K562 (cell line): Measurements from ENCODE around the gene RANBP3. TPM values are rescaled to one million over a fixed set of nuclear protein-coding genes. Genes with fewer than 3 reads are reported as not detected.

Source experiments
- ATAC-seq: fragments of 200-7000 bp; cut with Tn5 transposase; 3 replicates; pipeline ENCODE4 v1.9.1; 2020; ENCODE audit warnings: moderate library complexity
- BruUV-seq: library from RNA; stranded (reverse); fragments of 400-500 nt; replicated peaks from 2 replicates; lab custom pipeline; 2021; lab: Mats Ljungman, UMichigan
- CTCF ChIA-PET: fragments of 300-600 bp; formaldehyde crosslinking; extraction: SDS; loops from one replicate; lab custom pipeline; 2021; ENCODE audit warnings: low intra/inter-chr PET ratio; lab: Yijun Ruan, JAX
- POLR2A ChIA-PET: fragments of 300-600, 350-650 bp; sonication (Branson Sonifier 250); formaldehyde crosslinking; extraction: SDS; loops from one replicate; lab custom pipeline; 2021; ENCODE audit warnings: antibody characterized with exemption, inconsistent platforms; lab: Yijun Ruan, JAX
- DNase-seq, 4 experiments: peaks; one replicate each; pipeline versions ENCODE4 v3.0.0 to v3.0.0-alpha.2; 2011 to 2018; ENCODE audit warnings: low spot score in 3 of 4, mixed read lengths in 3 of 4; ENCODE audit errors: extremely low read depth in 1 of 4
- FAIRE-seq: peaks from 2 replicates; lab custom pipeline; 2011; peaks lifted over from hg19 to GRCh38; lab: Jason Lieb, UNC
- H2AFZ ChIP-seq: 2 replicates; pipeline ENCODE4 v1.6.0; 2011; ENCODE audit warnings: low read depth, low read length, control low read depth, inconsistent platforms
- H3K27ac ChIP-seq: fragments of 200-600 bp; 3 replicates; pipeline ENCODE4 v1.8.0; 2011; ENCODE audit warnings: low read depth, mild to moderate bottlenecking, control low read depth, inconsistent platforms, low read length, moderate library complexity, mixed read lengths; ENCODE audit errors: extremely low read depth
- H3K27me3 ChIP-seq, 2 experiments: fragments of 300-600 bp in 1 of 2; 2 replicates in 1 of 2; 3 replicates in 1 of 2; pipeline versions ENCODE4 v1.6.0 to v1.8.0; 2011; ENCODE audit warnings: inconsistent platforms in 2 of 2, low read length in 2 of 2, mild to moderate bottlenecking in 1 of 2, mixed read lengths in 1 of 2, moderate library complexity in 1 of 2; ENCODE audit not compliant: control insufficient read depth in 2 of 2, insufficient read depth in 2 of 2
- H3K36me3 ChIP-seq: fragments of 300-600 bp; 3 replicates; pipeline ENCODE4 v1.8.0; 2011; ENCODE audit warnings: mild to moderate bottlenecking, low read length, inconsistent platforms; ENCODE audit not compliant: control insufficient read depth, insufficient read depth
- H3K4me1 ChIP-seq, 2 experiments: fragments of 200-600 bp in 1 of 2; replicated peaks in 1 of 2; 2 replicates in 1 of 2; 3 replicates in 1 of 2; pipeline versions ENCODE4 v1.5.1 to v1.8.0; 2011; ENCODE audit warnings: inconsistent platforms in 2 of 2, low read length in 2 of 2, mild to moderate bottlenecking in 1 of 2, mixed read lengths in 1 of 2, moderate library complexity in 1 of 2; ENCODE audit not compliant: control insufficient read depth in 2 of 2, insufficient read depth in 2 of 2
- H3K4me2 ChIP-seq: 2 replicates; pipeline ENCODE4 v1.6.1; 2011; ENCODE audit warnings: low read length, control low read depth, inconsistent platforms, mixed read lengths; ENCODE audit not compliant: insufficient read depth
- H3K4me3 ChIP-seq: fragments of 200-600 bp; sonication (generic), shearing (Covaris generic); 2 replicates; pipeline ENCODE4 v1.5.1; 2016; ENCODE audit warnings: control low read depth, inconsistent platforms
- H3K79me2 ChIP-seq: fragments of 200-600 bp; 3 replicates; pipeline ENCODE4 v1.8.0; 2011; ENCODE audit warnings: low read length, inconsistent platforms; ENCODE audit not compliant: control insufficient read depth, insufficient read depth
- H3K9ac ChIP-seq, 2 experiments: 2 replicates each; pipeline versions ENCODE4 v1.6.0 to v1.6.1; 2011; ENCODE audit warnings: low read depth in 2 of 2, low read length in 2 of 2, control low read depth in 1 of 2, inconsistent platforms in 1 of 2, mild to moderate bottlenecking in 1 of 2, mixed read lengths in 1 of 2; ENCODE audit not compliant: insufficient read depth in 1 of 2
- H3K9me1 ChIP-seq: one replicate; pipeline ENCODE4 v1.6.0; 2011; ENCODE audit warnings: inconsistent platforms, mild to moderate bottlenecking, low read length, moderate library complexity; ENCODE audit not compliant: control insufficient read depth, insufficient read depth
- H3K9me3 ChIP-seq: replicated peaks from 2 replicates; pipeline ENCODE4 v1.5.1; 2011; ENCODE audit warnings: low read depth, low read length, inconsistent platforms; ENCODE audit not compliant: control insufficient read depth, insufficient read depth
- H4K20me1 ChIP-seq: replicated peaks from 2 replicates; pipeline ENCODE4 v1.6.1; 2011; ENCODE audit warnings: low read length, inconsistent platforms, mixed read lengths; ENCODE audit not compliant: control insufficient read depth, insufficient read depth
- CBFB ChIP-seq: sonication (generic); formaldehyde crosslinking; IDR thresholded peaks from 2 replicates; pipeline ENCODE4 v1.4.0; 2020; ENCODE audit warnings: mild to moderate bottlenecking, missing genetic modification reagents
- CREBBP ChIP-seq: IDR thresholded peaks from one replicate; pipeline ENCODE4 v1.6.1; 2012; ENCODE audit warnings: low read depth, mild to moderate bottlenecking, control low read depth, inconsistent platforms, low read length
- EP400 ChIP-seq: fragments of 450-650 bp; IDR thresholded peaks from 2 replicates; pipeline ENCODE4 v1.6.1; 2017; ENCODE audit warnings: antibody characterized with exemption, mild to moderate bottlenecking, moderate library complexity
- ETS1 ChIP-seq: conservative IDR thresholded peaks from 2 replicates; pipeline ENCODE4 v1.6.1; 2011; ENCODE audit warnings: low read depth, mild to moderate bottlenecking, low read length; ENCODE audit not compliant: control insufficient read depth
- PCBP1 ChIP-seq: fragments of 200-400 bp; formaldehyde crosslinking; IDR thresholded peaks from 2 replicates; pipeline ENCODE4 v1.6.1; 2018; ENCODE audit warnings: mild to moderate bottlenecking, low read depth, low read length; ENCODE audit not compliant: poor library complexity, severe bottlenecking
- POLR2G ChIP-seq: fragments of 200-400 bp; formaldehyde crosslinking; IDR thresholded peaks from 2 replicates; pipeline ENCODE4 v1.6.1; 2017; ENCODE audit warnings: low read depth, mild to moderate bottlenecking, antibody characterized with exemption, low read length, moderate library complexity
- RBM15 ChIP-seq: fragments of 200-400 bp; formaldehyde crosslinking; IDR thresholded peaks from 2 replicates; pipeline ENCODE4 v1.6.1; 2018; ENCODE audit warnings: mild to moderate bottlenecking, low read length, moderate library complexity; ENCODE audit not compliant: insufficient read depth
- SLC30A9 ChIP-seq: fragments of 250-450 bp; sonication (Bioruptor Pico); IDR thresholded peaks from 2 replicates; pipeline ENCODE4 v1.8.0; 2022; ENCODE audit warnings: mild to moderate bottlenecking, moderate library complexity
- SMAD4 ChIP-seq: fragments of 250-450 bp; sonication (Bioruptor Pico); conservative IDR thresholded peaks from 2 replicates; pipeline ENCODE4 v1.8.0; 2021; ENCODE audit warnings: inconsistent platforms, mild to moderate bottlenecking, moderate library complexity
- ZNF280A ChIP-seq: fragments of 450-650 bp; IDR thresholded peaks from 2 replicates; pipeline ENCODE4 v1.6.1; 2018; ENCODE audit warnings: mild to moderate bottlenecking, low read depth; ENCODE audit not compliant: partially characterized antibody
- WGBS: fragments of 100-300 bp; shearing (Covaris generic); methylation state at CpG from one replicate; pipeline ENCODE4 v1.1.6; 2016; ENCODE audit warnings: low coverage, mixed read lengths; ENCODE audit not compliant: insufficient coverage; ENCODE audit errors: missing lambda C conversion rate; 5-methylcytosine and 5-hydroxymethylcytosine counted together
- in situ Hi-C: fragments of 300-500 bp; cut with MboI; formaldehyde crosslinking; loops from 4 replicates; pipeline ENCODE4 v1.15.0; 2018; ENCODE audit warnings: inconsistent platforms, mixed read lengths
- intact Hi-C: fragments of 100-400 bp; cut with micrococcal nuclease; formaldehyde crosslinking; loops from 2 replicates; pipeline ENCODE4 v1.14.2; 2022
- polyA plus RNA-seq, 8 experiments: library from polyadenylated mRNA; depleted of rRNA in 4 of 8; stranded (reverse) in 5 of 8; unstranded in 3 of 8; fragments of >200 nt; fragmentation: Nextera tagmentation in 2 of 8; fragmentation: Illumina TruSeq in 1 of 8; extraction: Ambion mirVana in 2 of 8; extraction: Trizol in 1 of 8; gene quantifications; 2 replicates each; pipeline versions ENCODE4 v1.2.1 to v1.2.3, GENCODE V29; 2011 to 2014; ENCODE audit warnings: inconsistent platforms in 1 of 8, missing spikeins in 1 of 8
- total RNA-seq, 7 experiments: library from RNA; depleted of rRNA in 6 of 7; stranded (reverse); fragments of >200 nt in 6 of 7; fragmentation: Illumina TruSeq in 2 of 7; extraction: Trizol in 2 of 7; gene quantifications; 2 replicates each; pipeline versions ENCODE4 v1.2.1 to v1.2.3, GENCODE V29; 2011 to 2021; ENCODE audit warnings: low replicate concordance in 1 of 7
- TF ChIP-seq, protein P1 (sequence below): fragments of 200-800 bp; sonication (Bioruptor generic); IDR thresholded peaks from 2 replicates; pipeline ENCODE4 v1.6.1; 2017; ENCODE audit warnings: missing genetic modification characterization, missing compliant biosample characterization

RANBP3 gene
- total and polyA plus RNA-seq, 9 of the 15 experiments (the other 6 are each of a cell fraction or from before 2014, with no cell fraction given): 0.90 to 95.1 (median 63.2) TPM

DNA sequence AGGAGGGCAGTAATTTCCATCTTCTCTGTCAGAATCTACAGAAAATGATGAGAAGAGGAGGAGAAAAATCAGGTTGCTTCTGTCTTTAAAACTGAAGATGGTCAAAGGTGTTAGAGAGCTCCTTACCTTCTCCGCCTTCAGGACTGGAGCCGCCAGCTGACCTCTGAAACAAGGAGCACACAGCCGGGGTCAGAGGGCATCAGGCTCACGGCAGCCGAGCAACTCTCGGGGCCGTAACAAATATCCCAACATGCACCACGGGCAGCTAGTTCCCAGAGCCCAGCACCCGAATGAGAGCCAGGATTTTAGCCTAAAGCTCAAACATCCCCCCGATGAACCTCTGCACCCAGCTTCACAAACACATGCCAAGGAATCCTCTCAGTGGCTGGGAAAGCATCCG lies 36.3 kb downstream of the RANBP3 start (continued):
- no peak for TF ChIP-seq ZNF280A
- TF ChIP-seq SLC30A9: no peak
- no peak for TF ChIP-seq CBFB (CRISPR knock-in tag)
- TF ChIP-seq RBM15: no peak

GRCh38 chr19:5940260-5941208 lies 37.4 kb downstream of the RANBP3 start:
- in situ Hi-C loops: no loop called here
- Histone ChIP-seq H3K27me3 (no peaks in the 10 kb centered on the region), H3K79me2 (peaks cover 46% of the 10 kb centered on the region), H3K4me2 (no peak overlapping the region), H3K9me3 (no peaks in the 10 kb centered on the region), H4K20me1 (peaks cover 21% of the 10 kb centered on the region), H3K36me3 (peaks cover 61% of the 10 kb centered on the region; the same call in 2 of the 3 replicates), H3K9ac (no peak overlapping the region), H3K27ac (no peak overlapping the region), H3K4me1 (peaks cover 4 to 23% of the 10 kb centered on the region in 2 experiments; a peak in 4 of 5 replicates), H3K9me1 (peaks cover 7% of the 10 kb centered on the region), H2AFZ (no peak overlapping the region), H3K4me3 (no peak overlapping the region)
- ChIA-PET CTCF (no interaction called here), POLR2A (no interaction called here)
- ATAC-seq: no peak
- no TSS peak for BruUV-seq
- no peak for DNase-seq
- WGBS: 90% methylated on average over 20 of the region's 21 CpGs
- intact Hi-C loops: no loop called here
- peak; percentile 6 for FAIRE-seq
- TF ChIP-seq, protein P1, sequence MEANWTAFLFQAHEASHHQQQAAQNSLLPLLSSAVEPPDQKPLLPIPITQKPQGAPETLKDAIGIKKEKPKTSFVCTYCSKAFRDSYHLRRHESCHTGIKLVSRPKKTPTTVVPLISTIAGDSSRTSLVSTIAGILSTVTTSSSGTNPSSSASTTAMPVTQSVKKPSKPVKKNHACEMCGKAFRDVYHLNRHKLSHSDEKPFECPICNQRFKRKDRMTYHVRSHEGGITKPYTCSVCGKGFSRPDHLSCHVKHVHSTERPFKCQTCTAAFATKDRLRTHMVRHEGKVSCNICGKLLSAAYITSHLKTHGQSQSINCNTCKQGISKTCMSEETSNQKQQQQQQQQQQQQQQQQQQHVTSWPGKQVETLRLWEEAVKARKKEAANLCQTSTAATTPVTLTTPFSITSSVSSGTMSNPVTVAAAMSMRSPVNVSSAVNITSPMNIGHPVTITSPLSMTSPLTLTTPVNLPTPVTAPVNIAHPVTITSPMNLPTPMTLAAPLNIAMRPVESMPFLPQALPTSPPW (CRISPR knock-in tag): no peak
- TF ChIP-seq ETS1 (no peak), POLR2G (peak; percentile 36; the same call in 1 of the 2 replicates), SMAD4 (CRISPR knock-in tag) (no peak), PCBP1 (no peak), EP400 (no peak), CREBBP (no peak)
